Type B pancreatic cell (in vitro differentiated cells): ENCODE measurements around the gene LRRC38. TPM values are rescaled to one million over a fixed set of nuclear protein-coding genes. Genes with fewer than 3 reads are reported as not detected.

Source experiments
- DNase-seq: peaks from one replicate; pipeline ENCODE4 v3.0.0; 2021; ENCODE audit warnings: mixed read lengths; ENCODE audit not compliant: unreplicated experiment; ENCODE audit errors: extremely low spot score
- H3K27ac Mint-ChIP-seq: 2 replicates; pipeline ENCODE4 v1.8.0; 2021; ENCODE audit warnings: mild to moderate bottlenecking, mixed read lengths
- H3K27me3 Mint-ChIP-seq: 2 replicates; pipeline ENCODE4 v1.8.0; 2021; ENCODE audit warnings: mixed read lengths
- H3K36me3 Mint-ChIP-seq: 2 replicates; pipeline ENCODE4 v1.8.0; 2021; ENCODE audit warnings: mixed read lengths
- H3K4me1 Mint-ChIP-seq: one replicate; pipeline ENCODE4 v1.8.0; 2021; ENCODE audit warnings: mixed read lengths; ENCODE audit not compliant: unreplicated experiment
- H3K4me3 Mint-ChIP-seq: 2 replicates; pipeline ENCODE4 v1.8.0; 2021; ENCODE audit warnings: mild to moderate bottlenecking, mixed read lengths
- H3K9me3 Mint-ChIP-seq: 2 replicates; pipeline ENCODE4 v1.8.0; 2021; ENCODE audit warnings: mixed read lengths
- total RNA-seq: library from RNA; stranded (reverse); gene quantifications from 2 replicates; pipeline ENCODE4 v1.2.1, GENCODE V29; 2021; ENCODE audit warnings: low replicate concordance
- TF ChIP-seq, protein P1 (sequence below): fragments of 200-600 bp; sonication (generic); conservative IDR thresholded peaks from 2 replicates; pipeline ENCODE4 v1.5.0; 2021; ENCODE audit warnings: antibody characterized with exemption, mild to moderate bottlenecking

LRRC38 gene
- total RNA-seq, 1 donor from 2014 or later: 2.6 TPM

DNA sequence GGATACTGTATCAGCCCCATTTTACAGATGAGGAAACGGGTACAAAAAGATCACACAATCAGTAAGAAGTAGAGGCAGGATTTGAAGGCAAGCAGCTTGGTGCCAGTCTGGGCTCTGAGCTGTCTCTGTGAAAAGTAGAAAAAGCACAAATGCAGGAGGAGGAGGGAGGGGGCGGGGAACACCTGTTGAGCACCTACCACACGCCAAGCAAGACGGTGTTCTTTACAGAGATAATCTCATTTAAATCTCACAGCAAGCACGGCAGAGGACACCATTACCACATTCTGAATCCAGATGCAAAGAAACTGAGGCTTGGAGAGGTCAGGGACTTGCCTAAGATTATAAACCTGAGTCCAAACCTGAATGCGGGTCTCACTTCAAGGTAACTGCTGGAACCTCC is 3.3 kb downstream of the LRRC38 start:
- no peaks in the 10 kb centered on the region for H3K9me3 Mint-ChIP-seq
- peaks cover 82% of the 10 kb centered on the region for H3K27me3 Mint-ChIP-seq
- peaks cover 5% of the 10 kb centered on the region for H3K4me1 Mint-ChIP-seq

DNA sequence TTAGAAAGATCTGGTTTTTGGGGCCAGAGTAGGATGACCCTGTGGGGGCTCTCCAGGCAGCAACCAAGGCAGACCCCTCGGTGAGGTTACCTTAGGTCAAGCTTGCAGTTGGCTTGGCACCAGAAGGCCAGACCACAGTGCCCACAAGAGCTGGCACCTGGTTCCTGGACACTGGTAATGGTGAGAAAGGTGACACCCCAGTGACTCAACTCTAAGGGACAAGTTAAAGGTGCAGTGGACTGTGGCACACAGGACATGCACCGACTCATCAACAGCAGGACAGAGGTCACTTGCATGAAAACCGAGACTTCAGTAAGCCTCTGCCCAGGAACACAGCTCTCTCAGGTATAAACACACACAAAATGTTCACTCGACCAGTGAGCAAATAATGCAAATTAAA is 6.7 kb downstream of the LRRC38 start:
- H3K4me1 Mint-ChIP-seq: no peaks in the 10 kb centered on the region
- no peak overlapping the region for H3K4me3 Mint-ChIP-seq
- no peak overlapping the region for H3K27ac Mint-ChIP-seq
- no peaks in the 10 kb centered on the region for H3K9me3 Mint-ChIP-seq
- H3K27me3 Mint-ChIP-seq: peaks cover 61% of the 10 kb centered on the region
- TF ChIP-seq, protein P1, sequence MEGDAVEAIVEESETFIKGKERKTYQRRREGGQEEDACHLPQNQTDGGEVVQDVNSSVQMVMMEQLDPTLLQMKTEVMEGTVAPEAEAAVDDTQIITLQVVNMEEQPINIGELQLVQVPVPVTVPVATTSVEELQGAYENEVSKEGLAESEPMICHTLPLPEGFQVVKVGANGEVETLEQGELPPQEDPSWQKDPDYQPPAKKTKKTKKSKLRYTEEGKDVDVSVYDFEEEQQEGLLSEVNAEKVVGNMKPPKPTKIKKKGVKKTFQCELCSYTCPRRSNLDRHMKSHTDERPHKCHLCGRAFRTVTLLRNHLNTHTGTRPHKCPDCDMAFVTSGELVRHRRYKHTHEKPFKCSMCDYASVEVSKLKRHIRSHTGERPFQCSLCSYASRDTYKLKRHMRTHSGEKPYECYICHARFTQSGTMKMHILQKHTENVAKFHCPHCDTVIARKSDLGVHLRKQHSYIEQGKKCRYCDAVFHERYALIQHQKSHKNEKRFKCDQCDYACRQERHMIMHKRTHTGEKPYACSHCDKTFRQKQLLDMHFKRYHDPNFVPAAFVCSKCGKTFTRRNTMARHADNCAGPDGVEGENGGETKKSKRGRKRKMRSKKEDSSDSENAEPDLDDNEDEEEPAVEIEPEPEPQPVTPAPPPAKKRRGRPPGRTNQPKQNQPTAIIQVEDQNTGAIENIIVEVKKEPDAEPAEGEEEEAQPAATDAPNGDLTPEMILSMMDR: no peak
- DNase-seq: no peak
- H3K36me3 Mint-ChIP-seq: no peaks in the 10 kb centered on the region

More for the DNA sequence above, 3.3 kb downstream of the LRRC38 start:
- TF ChIP-seq, protein P1: no peak
- Mint-ChIP-seq H3K36me3 (no peaks in the 10 kb centered on the region), H3K4me3 (no peak overlapping the region), H3K27ac (no peak overlapping the region)
- DNase-seq: no peak

- H3K27ac Mint-ChIP-seq: no peak overlapping the region
- DNase-seq: no peak
- TF ChIP-seq, protein P1: no peak
- H3K27me3 Mint-ChIP-seq: peaks cover 49% of the 10 kb centered on the region
- no peaks in the 10 kb centered on the region for H3K4me1 Mint-ChIP-seq
- H3K36me3 Mint-ChIP-seq: no peaks in the 10 kb centered on the region
- H3K9me3 Mint-ChIP-seq: no peaks in the 10 kb centered on the region
- no peak overlapping the region for H3K4me3 Mint-ChIP-seq
These were observed 8.8 kb downstream of the LRRC38 start for GRCh38 chr1:13505020-13505419.

DNA sequence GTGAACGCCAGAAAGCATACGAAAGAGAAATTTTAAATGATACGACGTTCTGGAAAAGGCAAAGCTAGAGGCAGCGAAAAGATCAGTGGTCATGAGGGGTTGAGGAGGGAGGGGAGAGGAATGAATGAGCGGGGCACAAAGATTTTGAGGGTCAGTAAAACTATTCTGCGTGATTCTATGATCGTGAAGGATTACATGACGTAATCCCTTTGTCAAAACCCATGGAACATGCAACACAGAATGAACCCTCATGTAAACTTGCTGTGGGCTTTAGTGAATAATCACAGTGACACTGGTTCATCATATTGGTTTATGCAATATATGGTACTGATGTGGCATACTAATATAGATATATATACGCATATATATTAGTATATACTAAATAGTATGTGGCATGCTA is 13.0 kb downstream of the LRRC38 start:
- TF ChIP-seq, protein P1: no peak
- Mint-ChIP-seq H3K4me3 (no peak overlapping the region), H3K27me3 (peaks cover 33% of the 10 kb centered on the region), H3K4me1 (no peaks in the 10 kb centered on the region), H3K9me3 (no peaks in the 10 kb centered on the region), H3K36me3 (no peaks in the 10 kb centered on the region), H3K27ac (no peak overlapping the region)
- DNase-seq: no peak

DNA sequence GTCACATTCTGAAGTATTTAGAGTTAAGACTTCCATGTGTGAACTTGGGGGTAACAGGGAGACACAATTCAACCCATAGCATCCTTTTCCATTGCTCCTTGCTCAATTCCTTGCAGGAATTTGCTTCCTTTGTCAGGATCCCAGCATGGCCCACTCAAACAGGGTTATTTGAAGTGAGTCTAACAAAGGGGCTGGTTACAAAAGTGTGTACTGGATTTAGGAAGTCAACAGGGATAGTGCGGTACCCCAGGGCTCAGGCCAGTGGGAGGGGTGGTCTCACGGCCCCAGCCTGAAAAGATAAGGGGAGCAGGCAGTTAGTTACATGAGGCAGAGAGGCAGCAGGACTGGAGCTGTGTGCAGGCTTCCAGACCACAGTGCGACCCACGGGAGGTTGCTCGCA is 14.4 kb downstream of the LRRC38 start:
- Mint-ChIP-seq H3K4me1 (no peaks in the 10 kb centered on the region), H3K36me3 (no peaks in the 10 kb centered on the region), H3K9me3 (no peaks in the 10 kb centered on the region), H3K4me3 (no peak overlapping the region), H3K27me3 (peaks cover 30% of the 10 kb centered on the region), H3K27ac (no peak overlapping the region)
- TF ChIP-seq, protein P1: no peak
- DNase-seq: no peak

GRCh38 chr1:13498553-13498952 is 15.2 kb downstream of the LRRC38 start:
- Mint-ChIP-seq H3K36me3 (no peaks in the 10 kb centered on the region), H3K27ac (no peak overlapping the region), H3K27me3 (peaks cover 29% of the 10 kb centered on the region), H3K4me3 (no peak overlapping the region), H3K9me3 (no peaks in the 10 kb centered on the region), H3K4me1 (no peaks in the 10 kb centered on the region)
- DNase-seq: no peak
- TF ChIP-seq, protein P1: no peak
